Spleen (tissue), 7 donors: ENCODE measurements around the gene MAP4K2.

Source experiments
- POLR2A ChIP-seq, 3 donors: fragments of 450-650 bp; IDR thresholded peaks; one replicate each; pipeline ENCODE4 v1.5.1; 2017; ENCODE audit warnings: antibody characterized with exemption in 3 of 3, mild to moderate bottlenecking in 1 of 3
- POLR2AphosphoS5 ChIP-seq, 3 donors: sonication (generic); formaldehyde crosslinking; IDR thresholded peaks; one replicate each; pipeline ENCODE4 v1.5.1; 2017; ENCODE audit warnings: antibody characterized with exemption in 3 of 3
- TF ChIP-seq, protein P1 (sequence below), 11 experiments: fragments of 200-600 bp in 7 of 11; fragments of 450-650 bp in 4 of 11; sonication (generic) in 4 of 11; IDR thresholded peaks in 8 of 11; conservative IDR thresholded peaks in 3 of 11; 1 replicate in 7 of 11; 2 replicates in 4 of 11; pipeline versions ENCODE4 v1.4.0 to v1.8.0; 2016 to 2021; ENCODE audit warnings: antibody characterized with exemption in 11 of 11, inconsistent platforms in 4 of 11, mild to moderate bottlenecking in 1 of 11
- donor health status: DM: no; HTN: no; CAD: no; lungs with moderate emphysema.
- donor health status: DM: no; HTN: no; CAD: no.
- donor health status: DM: no; HTN: no; CAD: no.

DNA sequence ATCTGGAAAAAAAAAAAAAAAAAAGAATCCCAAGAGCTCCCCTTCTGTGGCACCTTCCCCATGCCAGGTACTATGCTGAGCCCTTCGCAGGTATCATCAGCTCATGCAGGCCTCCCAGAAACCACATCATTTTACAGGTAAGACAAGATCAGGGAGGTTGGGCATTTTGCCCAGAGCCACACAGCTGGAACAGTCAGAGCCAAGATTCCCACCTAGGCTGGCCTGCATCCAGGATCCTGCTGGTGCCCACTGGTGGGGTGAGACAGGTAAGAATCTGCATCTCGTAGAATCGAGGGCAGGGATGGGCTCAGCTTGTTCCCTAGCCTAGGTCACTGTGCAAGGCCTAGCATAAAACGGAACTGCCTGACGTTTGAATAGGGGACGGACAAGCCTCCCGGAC, 23.0 kb upstream of the MAP4K2 start:
- TF ChIP-seq, protein P1, sequence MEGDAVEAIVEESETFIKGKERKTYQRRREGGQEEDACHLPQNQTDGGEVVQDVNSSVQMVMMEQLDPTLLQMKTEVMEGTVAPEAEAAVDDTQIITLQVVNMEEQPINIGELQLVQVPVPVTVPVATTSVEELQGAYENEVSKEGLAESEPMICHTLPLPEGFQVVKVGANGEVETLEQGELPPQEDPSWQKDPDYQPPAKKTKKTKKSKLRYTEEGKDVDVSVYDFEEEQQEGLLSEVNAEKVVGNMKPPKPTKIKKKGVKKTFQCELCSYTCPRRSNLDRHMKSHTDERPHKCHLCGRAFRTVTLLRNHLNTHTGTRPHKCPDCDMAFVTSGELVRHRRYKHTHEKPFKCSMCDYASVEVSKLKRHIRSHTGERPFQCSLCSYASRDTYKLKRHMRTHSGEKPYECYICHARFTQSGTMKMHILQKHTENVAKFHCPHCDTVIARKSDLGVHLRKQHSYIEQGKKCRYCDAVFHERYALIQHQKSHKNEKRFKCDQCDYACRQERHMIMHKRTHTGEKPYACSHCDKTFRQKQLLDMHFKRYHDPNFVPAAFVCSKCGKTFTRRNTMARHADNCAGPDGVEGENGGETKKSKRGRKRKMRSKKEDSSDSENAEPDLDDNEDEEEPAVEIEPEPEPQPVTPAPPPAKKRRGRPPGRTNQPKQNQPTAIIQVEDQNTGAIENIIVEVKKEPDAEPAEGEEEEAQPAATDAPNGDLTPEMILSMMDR (IDR thresholded peaks at IDR 0.05 in 8 of 11, conservative IDR thresholded peaks at IDR 0.05 in 3 of 11) = no peak
- TF ChIP-seq POLR2A (IDR thresholded peaks at IDR 0.05) (no peak), POLR2AphosphoS5 (IDR thresholded peaks at IDR 0.05) (no peak)
